HG03378 (cell line): ENCODE measurements around the gene MOB2.

ENCODE experiments used
- ATAC-seq: cut with Tn5 transposase; IDR thresholded peaks from one replicate; pipeline ENCODE4 v1.9.1; 2021; ENCODE audit warnings: mild to moderate bottlenecking, moderate library complexity; ENCODE audit not compliant: unreplicated experiment

Gene MOB2

GRCh38 chr11:1422481-1422880, 64.1 kb downstream of the MOB2 start:
- ATAC-seq = no peak

- no peak for ATAC-seq
Measured at GRCh38 chr11:1421291-1421690, 65.3 kb downstream of the MOB2 start.

GRCh38 chr11:1419811-1420210, 66.8 kb downstream of the MOB2 start:
- ATAC-seq = no peak
